ENCODE results near the gene KCTD7.

DNA sequence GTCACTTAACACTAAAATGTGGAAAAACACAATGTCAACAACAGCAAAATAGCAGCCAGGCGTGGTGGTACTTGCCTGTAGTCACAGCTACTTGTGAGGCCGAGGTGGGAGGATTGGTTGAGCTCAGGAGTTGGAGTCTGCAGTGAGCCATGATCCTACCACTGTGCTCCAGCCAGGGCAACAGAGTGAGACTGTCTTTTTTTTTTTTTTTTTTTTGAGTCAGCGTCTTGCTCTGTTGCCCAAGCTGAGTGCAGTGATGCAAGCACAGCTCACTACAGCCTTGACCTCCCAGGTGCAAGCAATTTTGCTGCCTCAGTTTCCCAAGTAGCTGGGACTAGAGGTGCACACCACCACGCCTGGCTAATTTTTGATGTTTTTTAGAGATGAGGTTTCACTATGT lies 6.1 kb downstream of the KCTD7 start:
- TF ChIP-seq CTCF (IDR thresholded peaks at IDR 0.05) (no peak), EP300 (IDR thresholded peaks at IDR 0.05; ENCODE audit: low read depth) (no peak)

All from transverse colon (tissue), 3 donors.